OCI-LY1 (cell line): ENCODE measurements around the gene RHEB.
A peak's percentile ranks its signal among the peaks of the same experiment; 100 is the strongest.

Experiments used
- H2AFZ ChIP-seq: fragments of 200-600 bp; sonication (generic), shearing (Covaris generic); 2 replicates; pipeline ENCODE4 v1.6.0; 2014; ENCODE audit warnings: antibody characterized with exemption, mild to moderate bottlenecking, low read length
- H3F3A ChIP-seq: fragments of 200-600 bp; sonication (generic), shearing (Covaris generic); 2 replicates; pipeline ENCODE4 v1.6.0; 2014; ENCODE audit warnings: mild to moderate bottlenecking, antibody characterized with exemption, low read length, moderate library complexity; ENCODE audit not compliant: insufficient read depth
- H3K27ac ChIP-seq: fragments of 200-600 bp; sonication (generic); 2 replicates; pipeline ENCODE4 v1.5.1; 2014; ENCODE audit warnings: low read length, mixed run types, mild to moderate bottlenecking, low read depth; ENCODE audit not compliant: poor library complexity, severe bottlenecking
- H3K27me3 ChIP-seq: fragments of 200-600 bp; sonication (generic); 2 replicates; pipeline ENCODE4 v1.6.0; 2014; ENCODE audit warnings: antibody characterized with exemption, mild to moderate bottlenecking, low read length, moderate library complexity; ENCODE audit not compliant: insufficient read depth
- H3K36me3 ChIP-seq: fragments of 200-600 bp; sonication (generic); 2 replicates; pipeline ENCODE4 v1.6.1; 2014; ENCODE audit warnings: mild to moderate bottlenecking, antibody characterized with exemption, low read length, moderate library complexity, mixed read lengths; ENCODE audit not compliant: insufficient read depth
- H3K4me1 ChIP-seq: fragments of 200-600 bp; sonication (generic); 2 replicates; pipeline ENCODE4 v1.5.1; 2014; ENCODE audit warnings: mild to moderate bottlenecking, low read length, moderate library complexity; ENCODE audit not compliant: insufficient read depth, severe bottlenecking
- H3K4me2 ChIP-seq: fragments of 200-600 bp; sonication (generic), shearing (Covaris generic); 2 replicates; pipeline ENCODE4 v1.6.1; 2014; ENCODE audit warnings: low read length
- H3K4me3 ChIP-seq: fragments of 200-600 bp; sonication (generic); 2 replicates; pipeline ENCODE4 v1.5.1; 2014; ENCODE audit warnings: low read length, low read depth, mild to moderate bottlenecking, mixed read lengths; ENCODE audit not compliant: poor library complexity, severe bottlenecking
- H3K79me2 ChIP-seq: fragments of 200-600 bp; shearing (Covaris generic); 2 replicates; pipeline ENCODE4 v1.6.1; 2016; ENCODE audit warnings: mixed run types, low read length, mixed read lengths; ENCODE audit not compliant: insufficient read depth
- H3K9ac ChIP-seq: fragments of 200-600 bp; sonication (generic), shearing (Covaris generic); 2 replicates; pipeline ENCODE4 v1.6.1; 2014; ENCODE audit warnings: mild to moderate bottlenecking, low read length, mixed read lengths
- H3K9me2 ChIP-seq: fragments of 200-600 bp; sonication (generic), shearing (Covaris generic); 2 replicates; pipeline ENCODE4 v1.6.1; 2014; ENCODE audit warnings: low read depth, mild to moderate bottlenecking, low read length, mixed read lengths
- H3K9me3 ChIP-seq: fragments of 200-600 bp; shearing (Covaris generic); 2 replicates; pipeline ENCODE4 v1.6.1; 2014; ENCODE audit warnings: low read length, mixed read lengths
- H4K20me1 ChIP-seq: fragments of 200-600 bp; sonication (generic), shearing (Covaris generic); 2 replicates; pipeline ENCODE4 v1.6.0; 2016; ENCODE audit warnings: mild to moderate bottlenecking, low read length; ENCODE audit not compliant: insufficient read depth
- CTCF ChIP-seq: fragments of 200-600 bp; sonication (generic), shearing (Covaris generic); IDR thresholded peaks from 2 replicates; pipeline ENCODE4 v1.5.1; 2017; ENCODE audit warnings: mild to moderate bottlenecking, antibody characterized with exemption, low read length, moderate library complexity, mixed read lengths
- EZH2 ChIP-seq: fragments of 200-600 bp; sonication (generic), shearing (Covaris generic); IDR thresholded peaks from 2 replicates; pipeline ENCODE4 v1.8.0; 2017; ENCODE audit warnings: borderline replicate concordance, mixed run types, mild to moderate bottlenecking, antibody characterized with exemption, low read length, moderate library complexity, mixed read lengths

RHEB gene

GRCh38 chr7:151481650-151482505, 37.8 kb downstream of the RHEB start:
- no peak overlapping the region for H2AFZ ChIP-seq
- H4K20me1 ChIP-seq: 0 out of 2 replicates have a peak, but pooled peaks cover 3% of the 10 kb centered on the region
- H3K4me2 ChIP-seq: no peak overlapping the region
- H3F3A ChIP-seq: no peaks in the 10 kb centered on the region
- no peaks in the 10 kb centered on the region for H3K27me3 ChIP-seq
- no peak for TF ChIP-seq CTCF
- TF ChIP-seq EZH2: no peak
- H3K9me3 ChIP-seq: no peaks in the 10 kb centered on the region
- no peak overlapping the region for H3K4me3 ChIP-seq
- H3K4me1 ChIP-seq: peaks cover 9% of the 10 kb centered on the region
- H3K9ac ChIP-seq: no peak overlapping the region
- H3K9me2 ChIP-seq: no peaks in the 10 kb centered on the region
- H3K27ac ChIP-seq: no peak overlapping the region
- H3K36me3 ChIP-seq: peaks cover 92% of the 10 kb centered on the region
- H3K79me2 ChIP-seq: peaks cover 16% of the 10 kb centered on the region; the same call in 1 of the 2 replicates

- peaks cover 23% of the 10 kb centered on the region; the same call in 1 of the 2 replicates for H3K79me2 ChIP-seq
- H4K20me1 ChIP-seq: 0 out of 2 replicates have a peak, but pooled peaks cover 3% of the 10 kb centered on the region
These were observed 41.8 kb downstream of the RHEB start for GRCh38 chr7:151477867-151478266.

DNA sequence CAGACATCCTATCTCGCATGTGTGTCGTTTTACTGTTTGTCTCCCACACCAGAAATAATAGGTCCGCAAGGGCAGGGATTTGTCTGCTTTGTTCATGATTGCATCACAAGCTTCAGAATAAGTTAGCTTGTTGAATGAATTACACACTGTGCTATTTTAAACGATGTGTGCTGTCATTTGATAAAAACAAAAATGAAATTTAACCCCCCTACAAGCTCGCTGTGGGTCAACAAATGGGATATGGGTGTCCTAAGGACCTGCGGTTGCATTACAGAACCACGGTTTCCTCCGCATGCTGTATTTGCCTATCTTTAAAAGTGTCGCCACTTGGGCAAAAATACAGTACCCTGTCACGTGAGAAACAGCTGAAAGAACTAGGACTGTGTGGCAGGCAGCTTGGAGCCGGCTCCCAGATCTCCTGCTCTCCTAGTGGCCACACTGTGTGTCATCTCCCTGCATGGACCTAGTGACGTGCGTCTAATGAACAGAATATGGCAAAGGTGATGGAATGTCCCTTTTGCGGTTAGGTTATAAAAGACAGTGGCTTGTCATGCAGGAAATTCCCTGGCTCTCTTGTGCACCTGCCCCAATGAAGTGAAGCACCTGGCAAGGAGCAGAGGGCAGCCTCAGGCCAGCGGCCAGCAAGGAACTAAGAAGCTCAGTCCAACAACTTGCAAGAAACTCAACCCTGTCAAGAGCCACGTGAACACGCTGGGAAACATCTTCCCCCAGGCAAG, 46.9 kb downstream of the RHEB start:
- H3K27ac ChIP-seq: peak overlapping the region; percentile 64
- H3K4me2 ChIP-seq: peak overlapping the region; percentile 46; the same call in 1 of the 2 replicates
- H2AFZ ChIP-seq: no peak overlapping the region
- no peaks in the 10 kb centered on the region for H3K9me3 ChIP-seq
- no peaks in the 10 kb centered on the region for H3F3A ChIP-seq
- peaks cover 100% of the 10 kb centered on the region for H3K36me3 ChIP-seq
- H3K9ac ChIP-seq: no peak overlapping the region; the same call in 1 of the 2 replicates
- H3K79me2 ChIP-seq: peaks cover 6% of the 10 kb centered on the region; the same call in 1 of the 2 replicates
- H3K4me1 ChIP-seq: peaks cover 29% of the 10 kb centered on the region
- no peaks in the 10 kb centered on the region for H3K9me2 ChIP-seq
- TF ChIP-seq CTCF (no peak), EZH2 (no peak)
- 0 out of 2 replicates have a peak, but pooled peaks cover 3% of the 10 kb centered on the region for H4K20me1 ChIP-seq
- no peak overlapping the region for H3K4me3 ChIP-seq
- H3K27me3 ChIP-seq: no peaks in the 10 kb centered on the region

More at GRCh38 chr7:151477867-151478266, 41.8 kb downstream of the RHEB start:
- peaks cover 12% of the 10 kb centered on the region for H3K4me1 ChIP-seq
- no peak overlapping the region for H2AFZ ChIP-seq
- no peak overlapping the region for H3K4me2 ChIP-seq
- no peak overlapping the region for H3K27ac ChIP-seq
- no peak overlapping the region for H3K4me3 ChIP-seq
- no peaks in the 10 kb centered on the region for H3K27me3 ChIP-seq
- H3K36me3 ChIP-seq: peaks cover 92% of the 10 kb centered on the region
- no peak overlapping the region for H3K9ac ChIP-seq
- no peaks in the 10 kb centered on the region for H3F3A ChIP-seq
- H3K9me2 ChIP-seq: no peaks in the 10 kb centered on the region
- H3K9me3 ChIP-seq: no peaks in the 10 kb centered on the region
- TF ChIP-seq CTCF: no peak
- TF ChIP-seq EZH2: no peak
